Astrocyte (in vitro differentiated cells and primary cell): Measurements from ENCODE around the gene ANKLE1. TPM values are rescaled to one million over a fixed set of nuclear protein-coding genes. Genes with fewer than 3 reads are reported as not detected.

Source experiments
- DNase-seq: peaks from one replicate; pipeline ENCODE4 v3.0.0-alpha.2; 2010; ENCODE audit warnings: low read depth
- FAIRE-seq: peaks from 2 replicates; lab custom pipeline; 2011; peaks lifted over from hg19 to GRCh38; lab: Jason Lieb, UNC
- H2AFZ ChIP-seq: 2 replicates; pipeline ENCODE4 v1.6.0; 2012; ENCODE audit warnings: low read depth, low read length, inconsistent platforms
- H3K27ac ChIP-seq: 2 replicates; pipeline ENCODE4 v1.5.1; 2011; ENCODE audit warnings: low read depth, low read length, inconsistent platforms
- H3K27me3 ChIP-seq: 2 replicates; pipeline ENCODE4 v1.6.0; 2011; ENCODE audit warnings: low read length, inconsistent platforms; ENCODE audit not compliant: insufficient read depth
- H3K36me3 ChIP-seq: 2 replicates; pipeline ENCODE4 v1.5.1; 2011; ENCODE audit warnings: low read length, inconsistent platforms; ENCODE audit not compliant: insufficient read depth
- H3K4me1 ChIP-seq: 2 replicates; pipeline ENCODE4 v1.5.1; 2011; ENCODE audit warnings: low read length, inconsistent platforms; ENCODE audit not compliant: insufficient read depth
- H3K4me2 ChIP-seq: 2 replicates; pipeline ENCODE4 v1.6.0; 2012; ENCODE audit warnings: low read length, inconsistent platforms
- H3K4me3 ChIP-seq: 2 replicates; pipeline ENCODE4 v1.5.1; 2011; ENCODE audit warnings: low read depth, mild to moderate bottlenecking, low read length, inconsistent platforms; ENCODE audit not compliant: insufficient read depth
- H3K79me2 ChIP-seq: 2 replicates; pipeline ENCODE4 v1.6.0; 2012; ENCODE audit warnings: mild to moderate bottlenecking, low read length, inconsistent platforms; ENCODE audit not compliant: insufficient read depth
- H3K9ac ChIP-seq: 2 replicates; pipeline ENCODE4 v1.6.0; 2012; ENCODE audit warnings: mild to moderate bottlenecking, low read length, inconsistent platforms
- H3K9me3 ChIP-seq: 2 replicates; pipeline ENCODE4 v1.5.1; 2012; ENCODE audit warnings: low read depth, mild to moderate bottlenecking, low read length, inconsistent platforms; ENCODE audit not compliant: insufficient read depth
- H4K20me1 ChIP-seq: 2 replicates; pipeline ENCODE4 v1.6.0; 2012; ENCODE audit warnings: low read length, inconsistent platforms; ENCODE audit not compliant: insufficient read depth
- H3K27ac Mint-ChIP-seq: one replicate; pipeline ENCODE4 v1.8.0; 2021; ENCODE audit warnings: mild to moderate bottlenecking, mixed read lengths; ENCODE audit not compliant: unreplicated experiment
- H3K27me3 Mint-ChIP-seq: one replicate; pipeline ENCODE4 v1.8.0; 2021; ENCODE audit warnings: low read depth, mixed read lengths; ENCODE audit not compliant: unreplicated experiment
- H3K36me3 Mint-ChIP-seq: one replicate; pipeline ENCODE4 v1.8.0; 2021; ENCODE audit warnings: low read depth, mixed read lengths; ENCODE audit not compliant: unreplicated experiment
- H3K4me1 Mint-ChIP-seq: one replicate; pipeline ENCODE4 v1.8.0; 2021; ENCODE audit warnings: low read depth, mixed read lengths; ENCODE audit not compliant: unreplicated experiment
- H3K4me3 Mint-ChIP-seq: one replicate; pipeline ENCODE4 v1.8.0; 2021; ENCODE audit warnings: mild to moderate bottlenecking, moderate library complexity, mixed read lengths; ENCODE audit not compliant: unreplicated experiment
- H3K9me3 Mint-ChIP-seq: one replicate; pipeline ENCODE4 v1.8.0; 2021; ENCODE audit warnings: mild to moderate bottlenecking, mixed read lengths; ENCODE audit not compliant: unreplicated experiment
- EZH2 ChIP-seq: IDR thresholded peaks from 2 replicates; pipeline ENCODE4 v1.6.1; 2012; ENCODE audit warnings: mild to moderate bottlenecking, low read length, inconsistent platforms; ENCODE audit not compliant: insufficient read depth
- total RNA-seq: library from RNA; stranded (reverse); gene quantifications from 2 replicates; pipeline ENCODE4 v1.2.1, GENCODE V29; 2021
- TF ChIP-seq, protein P1 (sequence below): IDR thresholded peaks from 2 replicates; pipeline ENCODE4 v1.5.1; 2011; ENCODE audit warnings: low read depth, mild to moderate bottlenecking, inconsistent platforms, low read length, moderate library complexity; ENCODE audit not compliant: insufficient read depth

ANKLE1 gene
- total RNA-seq, 1 donor from 2014 or later, result 1.8 TPM

DNA sequence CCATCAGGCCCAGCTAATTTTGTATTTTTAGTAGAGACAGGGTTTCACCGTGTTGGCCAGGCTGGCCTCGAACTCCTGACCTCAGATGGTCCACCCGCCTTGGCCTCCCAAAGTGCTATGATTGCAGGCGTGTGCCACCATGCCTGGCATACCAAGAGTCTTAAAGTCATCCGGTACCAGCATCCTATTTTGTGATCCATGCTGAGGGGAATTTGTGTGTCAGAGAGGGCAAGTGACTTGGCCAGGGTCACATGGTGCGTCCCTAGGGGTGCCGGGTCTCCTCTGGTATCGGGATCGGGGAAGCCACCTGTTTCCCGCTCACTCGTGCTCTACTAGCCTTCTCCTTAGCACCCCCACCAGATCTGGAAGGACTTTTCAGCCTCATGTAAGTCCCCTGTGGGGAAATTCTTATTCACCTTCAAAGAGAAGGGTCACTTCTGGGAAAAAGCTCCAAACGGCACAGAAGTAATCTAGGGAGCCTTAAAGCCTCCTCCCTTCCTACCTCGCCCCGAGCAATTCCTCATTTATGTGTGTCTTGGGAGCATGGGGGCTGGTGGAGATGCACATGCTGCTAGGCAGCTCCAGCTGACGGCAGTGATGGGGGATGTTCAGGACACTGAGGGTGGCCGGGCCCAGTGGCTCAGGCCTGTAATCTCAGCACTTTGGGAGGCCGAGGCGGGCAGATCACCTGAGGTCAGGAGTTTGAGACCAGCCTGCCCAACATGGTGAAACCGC lies 6.1 kb upstream of the ANKLE1 start:
- FAIRE-seq (no peak), DNase-seq (no peak)
- H3K4me3 Mint-ChIP-seq, result no peak overlapping the region

DNA sequence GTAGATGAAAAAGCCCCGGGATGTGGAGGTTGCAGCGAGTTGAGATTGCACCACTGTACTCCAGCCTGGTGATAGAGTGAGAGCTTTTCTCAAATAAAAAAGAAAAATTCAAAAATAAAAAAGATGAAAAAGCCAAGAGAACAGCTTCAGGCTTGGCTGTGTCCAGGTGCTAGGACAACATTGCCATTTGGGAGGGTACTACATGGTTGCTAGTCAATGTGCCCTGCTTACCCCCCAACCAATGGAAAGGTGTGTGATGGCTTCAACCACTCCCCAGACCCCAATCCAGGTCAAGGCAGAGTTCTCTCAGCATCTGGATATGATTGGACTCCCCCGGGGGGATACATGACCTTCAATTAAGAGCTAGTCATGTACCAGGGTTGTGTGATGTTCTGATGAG lies 2.3 kb upstream of the ANKLE1 start:
- no peak overlapping the region for H3K9ac ChIP-seq
- FAIRE-seq, result no peak
- H3K36me3 ChIP-seq, result peaks cover 8% of the 10 kb centered on the region
- H3K79me2 ChIP-seq, result no peaks in the 10 kb centered on the region
- no peaks in the 10 kb centered on the region for H3K4me1 Mint-ChIP-seq
- no peak overlapping the region for H3K4me3 ChIP-seq
- no peaks in the 10 kb centered on the region for H3K4me1 ChIP-seq
- DNase-seq, result no peak
- H3K9me3 Mint-ChIP-seq, result no peaks in the 10 kb centered on the region
- H3K27me3 Mint-ChIP-seq, result peaks cover 3% of the 10 kb centered on the region
- no peak overlapping the region for H3K4me2 ChIP-seq
- H3K27ac Mint-ChIP-seq, result no peak overlapping the region
- no peak overlapping the region for H3K27ac ChIP-seq
- H2AFZ ChIP-seq, result no peak overlapping the region
- no peaks in the 10 kb centered on the region for H3K27me3 ChIP-seq
- H3K4me3 Mint-ChIP-seq, result no peak overlapping the region
- peaks cover 17% of the 10 kb centered on the region for H3K36me3 Mint-ChIP-seq
- H4K20me1 ChIP-seq, result no peaks in the 10 kb centered on the region
- no peaks in the 10 kb centered on the region for H3K9me3 ChIP-seq
- no peak for TF ChIP-seq EZH2
- TF ChIP-seq, protein P1, sequence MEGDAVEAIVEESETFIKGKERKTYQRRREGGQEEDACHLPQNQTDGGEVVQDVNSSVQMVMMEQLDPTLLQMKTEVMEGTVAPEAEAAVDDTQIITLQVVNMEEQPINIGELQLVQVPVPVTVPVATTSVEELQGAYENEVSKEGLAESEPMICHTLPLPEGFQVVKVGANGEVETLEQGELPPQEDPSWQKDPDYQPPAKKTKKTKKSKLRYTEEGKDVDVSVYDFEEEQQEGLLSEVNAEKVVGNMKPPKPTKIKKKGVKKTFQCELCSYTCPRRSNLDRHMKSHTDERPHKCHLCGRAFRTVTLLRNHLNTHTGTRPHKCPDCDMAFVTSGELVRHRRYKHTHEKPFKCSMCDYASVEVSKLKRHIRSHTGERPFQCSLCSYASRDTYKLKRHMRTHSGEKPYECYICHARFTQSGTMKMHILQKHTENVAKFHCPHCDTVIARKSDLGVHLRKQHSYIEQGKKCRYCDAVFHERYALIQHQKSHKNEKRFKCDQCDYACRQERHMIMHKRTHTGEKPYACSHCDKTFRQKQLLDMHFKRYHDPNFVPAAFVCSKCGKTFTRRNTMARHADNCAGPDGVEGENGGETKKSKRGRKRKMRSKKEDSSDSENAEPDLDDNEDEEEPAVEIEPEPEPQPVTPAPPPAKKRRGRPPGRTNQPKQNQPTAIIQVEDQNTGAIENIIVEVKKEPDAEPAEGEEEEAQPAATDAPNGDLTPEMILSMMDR, result no peak

More for the DNA sequence above, 6.1 kb upstream of the ANKLE1 start:
- H3K9me3 Mint-ChIP-seq, result no peaks in the 10 kb centered on the region
- peaks cover 15% of the 10 kb centered on the region for H3K36me3 Mint-ChIP-seq
- Histone ChIP-seq H3K27ac (no peak overlapping the region), H3K9me3 (no peaks in the 10 kb centered on the region), H3K36me3 (peaks cover 16% of the 10 kb centered on the region), H3K4me1 (no peaks in the 10 kb centered on the region), H4K20me1 (no peaks in the 10 kb centered on the region), H3K4me2 (no peak overlapping the region), H3K27me3 (no peaks in the 10 kb centered on the region), H3K9ac (no peak overlapping the region), H3K79me2 (no peaks in the 10 kb centered on the region), H3K4me3 (no peak overlapping the region), H2AFZ (no peak overlapping the region)
- no peaks in the 10 kb centered on the region for H3K27me3 Mint-ChIP-seq
- H3K4me1 Mint-ChIP-seq, result no peaks in the 10 kb centered on the region
- H3K27ac Mint-ChIP-seq, result no peak overlapping the region
- TF ChIP-seq, protein P1, result no peak
- TF ChIP-seq EZH2, result no peak

DNA sequence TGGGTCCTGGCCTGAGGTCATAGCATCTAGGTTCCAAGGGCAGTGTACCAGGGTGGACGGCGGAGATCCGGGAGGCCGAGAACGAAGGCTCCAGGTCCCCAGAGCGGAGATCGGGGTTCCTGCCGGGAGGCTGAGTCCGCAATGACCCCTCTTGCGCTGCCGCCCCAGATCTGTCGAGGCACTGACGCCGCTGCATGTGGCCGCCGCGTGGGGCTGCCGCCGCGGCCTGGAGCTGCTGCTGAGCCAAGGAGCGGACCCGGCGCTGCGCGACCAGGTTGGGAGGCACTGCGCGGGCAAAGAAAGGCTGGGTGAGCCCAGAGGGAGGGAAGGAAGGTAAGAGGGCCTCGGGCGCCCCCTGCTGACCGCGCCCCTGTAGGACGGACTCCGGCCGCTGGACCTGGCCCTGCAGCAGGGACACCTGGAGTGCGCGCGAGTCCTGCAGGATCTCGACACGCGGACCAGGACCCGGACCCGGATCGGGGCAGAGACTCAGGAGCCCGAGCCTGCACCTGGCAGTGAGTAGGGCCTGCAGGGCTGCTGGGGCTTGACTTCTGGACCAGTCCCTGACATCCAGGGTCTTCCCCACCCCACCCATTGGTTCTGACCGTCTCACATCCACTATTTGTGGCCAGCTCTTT lies 906 bp downstream of the ANKLE1 start:
- peaks cover 3% of the 10 kb centered on the region for H3K27me3 Mint-ChIP-seq
- Histone ChIP-seq H3K27me3 (no peaks in the 10 kb centered on the region), H3K36me3 (no peaks in the 10 kb centered on the region), H4K20me1 (no peaks in the 10 kb centered on the region), H3K4me2 (peak overlapping the region; percentile 82), H3K27ac (no peak overlapping the region), H3K4me1 (no peaks in the 10 kb centered on the region), H2AFZ (peak overlapping the region; percentile 74), H3K9me3 (no peaks in the 10 kb centered on the region), H3K79me2 (no peaks in the 10 kb centered on the region), H3K9ac (no peak overlapping the region), H3K4me3 (peak overlapping the region; percentile 14)
- FAIRE-seq (no peak), DNase-seq (peak; percentile 29)
- H3K4me1 Mint-ChIP-seq, result no peaks in the 10 kb centered on the region
- H3K36me3 Mint-ChIP-seq, result peaks cover 8% of the 10 kb centered on the region
- no peak overlapping the region for H3K4me3 Mint-ChIP-seq
- H3K27ac Mint-ChIP-seq, result no peak overlapping the region
- TF ChIP-seq EZH2, result peak; percentile 9
- TF ChIP-seq, protein P1, result peak; percentile 59
- no peaks in the 10 kb centered on the region for H3K9me3 Mint-ChIP-seq
